GM23338 (cell line): ENCODE data around the gene PTCH2. TPM values are rescaled to one million over a fixed set of nuclear protein-coding genes. Genes with fewer than 3 reads are reported as not detected.
"Not testable (repeated sequence)": the region's sequence is repeated elsewhere in the genome, so short reads cannot be mapped to it uniquely, and the experiment has no call there.

Experiments used
- ATAC-seq: fragments of 200-7000 bp; cut with Tn5 transposase; 3 replicates; pipeline ENCODE4 v1.9.1; 2020
- DNase-seq: peaks from one replicate; pipeline ENCODE4 v3.0.0-alpha.2; 2015; ENCODE audit warnings: low spot score
- H2AFZ ChIP-seq: fragments of 200-600 bp; sonication (generic); 2 replicates; pipeline ENCODE4 v1.8.0; 2016; ENCODE audit warnings: antibody characterized with exemption, mild to moderate bottlenecking, moderate library complexity
- H3F3A ChIP-seq: fragments of 200-600 bp; sonication (generic); replicated peaks from 2 replicates; pipeline ENCODE4 v1.8.0; 2017; ENCODE audit warnings: antibody characterized with exemption, mixed run types, low read depth
- H3K27ac ChIP-seq: fragments of 200-600 bp; sonication (generic); 2 replicates; pipeline ENCODE4 v1.6.1; 2016; ENCODE audit warnings: low read depth
- H3K27me3 ChIP-seq: fragments of 200-600 bp; sonication (generic); 2 replicates; pipeline ENCODE4 v1.8.0; 2016; ENCODE audit warnings: mild to moderate bottlenecking, mixed run types, moderate library complexity; ENCODE audit not compliant: insufficient read depth
- H3K36me3 ChIP-seq: fragments of 200-600 bp; sonication (generic); 2 replicates; pipeline ENCODE4 v1.8.0; 2016; ENCODE audit warnings: mild to moderate bottlenecking; ENCODE audit not compliant: insufficient read depth
- H3K4me1 ChIP-seq: fragments of 200-600 bp; sonication (generic); 2 replicates; pipeline ENCODE4 v1.8.0; 2016; ENCODE audit warnings: mild to moderate bottlenecking, moderate library complexity; ENCODE audit not compliant: insufficient read depth
- H3K4me2 ChIP-seq: fragments of 200-600 bp; sonication (generic); 2 replicates; pipeline ENCODE4 v1.7.1; 2017; ENCODE audit warnings: mixed run types
- H3K4me3 ChIP-seq: fragments of 200-600 bp; sonication (generic); 2 replicates; pipeline ENCODE4 v1.6.1; 2016; ENCODE audit warnings: mixed run types
- H3K79me2 ChIP-seq: fragments of 200-600 bp; sonication (generic); replicated peaks from 2 replicates; pipeline ENCODE4 v1.8.0; 2017; ENCODE audit warnings: mild to moderate bottlenecking; ENCODE audit not compliant: insufficient read depth
- H3K9me2 ChIP-seq: fragments of 200-600 bp; sonication (generic); 2 replicates; pipeline ENCODE4 v1.8.0; 2017; ENCODE audit not compliant: insufficient read depth
- H4K20me1 ChIP-seq: fragments of 200-600 bp; sonication (generic); replicated peaks from 2 replicates; pipeline ENCODE4 v1.8.0; 2017; ENCODE audit warnings: mild to moderate bottlenecking; ENCODE audit not compliant: insufficient read depth
- H3K27ac Mint-ChIP-seq: 2 replicates; pipeline ENCODE4 v1.8.0; 2020; ENCODE audit warnings: inconsistent platforms, mild to moderate bottlenecking, moderate library complexity, mixed read lengths
- H3K27me3 Mint-ChIP-seq: 3 replicates; pipeline ENCODE4 v1.8.0; 2022; ENCODE audit warnings: low read depth, mild to moderate bottlenecking, moderate library complexity, mixed read lengths, inconsistent platforms; ENCODE audit not compliant: insufficient read depth, poor library complexity
- H3K36me3 Mint-ChIP-seq: 3 replicates; pipeline ENCODE4 v1.8.0; 2021; ENCODE audit warnings: low read depth, mild to moderate bottlenecking, inconsistent platforms, moderate library complexity, mixed read lengths
- H3K4me1 Mint-ChIP-seq: 3 replicates; pipeline ENCODE4 v1.8.0; 2020; ENCODE audit warnings: mild to moderate bottlenecking, inconsistent platforms, mixed read lengths
- H3K4me3 Mint-ChIP-seq: 3 replicates; pipeline ENCODE4 v1.8.0; 2021; ENCODE audit warnings: moderate library complexity, mild to moderate bottlenecking, inconsistent platforms, mixed read lengths
- H3K9me3 Mint-ChIP-seq: 3 replicates; pipeline ENCODE4 v1.8.0; 2020; ENCODE audit warnings: moderate library complexity, mild to moderate bottlenecking, inconsistent platforms, mixed read lengths
- CREB1 ChIP-seq: fragments of 250-450 bp; sonication (Bioruptor Pico); IDR thresholded peaks from 2 replicates; pipeline ENCODE4 v1.5.0; 2020; ENCODE audit warnings: low read depth, mild to moderate bottlenecking, moderate library complexity
- EZH2phosphoT487 ChIP-seq: fragments of 200-600 bp; sonication (generic); IDR thresholded peaks from one replicate; pipeline ENCODE4 v1.8.1; 2018; ENCODE audit warnings: antibody characterized with exemption; ENCODE audit not compliant: unreplicated experiment
- POLR2AphosphoS5 ChIP-seq: IDR thresholded peaks from 2 replicates; pipeline ENCODE4 v1.6.1; 2016; ENCODE audit warnings: antibody characterized with exemption, low read depth
- STAT1 ChIP-seq: IDR thresholded peaks from one replicate; pipeline ENCODE4 v1.6.1; 2016; ENCODE audit warnings: antibody characterized with exemption; ENCODE audit not compliant: unreplicated experiment
- ZNF114 ChIP-seq: fragments of 250-450 bp; sonication (Bioruptor Pico); IDR thresholded peaks from 2 replicates; pipeline ENCODE4 v1.5.0; 2020; ENCODE audit warnings: mild to moderate bottlenecking, moderate library complexity
- polyA plus RNA-seq: library from polyadenylated mRNA; unstranded; fragments of >200 nt; fragmentation: Nextera tagmentation; extraction: Ambion mirVana; gene quantifications from 2 replicates; pipeline ENCODE4 v1.2.1, GENCODE V29; 2016
- total RNA-seq: library from RNA; depleted of rRNA; stranded (reverse); fragments of >200 nt; shearing (Covaris generic); gene quantifications from 2 replicates; pipeline ENCODE4 v1.2.3, GENCODE V29; 2014
- TF ChIP-seq, protein P1 (sequence below), 2 experiments: fragments of 200-600 bp in 1 of 2; sonication (generic) in 1 of 2; conservative IDR thresholded peaks; 2 replicates each; pipeline versions ENCODE4 v1.5.1 to v1.6.1; 2016 to 2017; ENCODE audit warnings: antibody characterized with exemption in 2 of 2, low read depth in 2 of 2, mild to moderate bottlenecking in 2 of 2, moderate library complexity in 1 of 2
- TF ChIP-seq, protein P2 (sequence below): IDR thresholded peaks from 2 replicates; pipeline ENCODE4 v1.6.1; 2016; ENCODE audit warnings: antibody characterized with exemption
- TF ChIP-seq, protein P3 (sequence below): IDR thresholded peaks from one replicate; pipeline ENCODE4 v1.6.1; 2018; ENCODE audit warnings: antibody characterized with exemption; ENCODE audit not compliant: unreplicated experiment

The PTCH2 gene
- total and polyA plus RNA-seq, 2 experiments from 2014 or later: 0.63 to 0.74 TPM

DNA sequence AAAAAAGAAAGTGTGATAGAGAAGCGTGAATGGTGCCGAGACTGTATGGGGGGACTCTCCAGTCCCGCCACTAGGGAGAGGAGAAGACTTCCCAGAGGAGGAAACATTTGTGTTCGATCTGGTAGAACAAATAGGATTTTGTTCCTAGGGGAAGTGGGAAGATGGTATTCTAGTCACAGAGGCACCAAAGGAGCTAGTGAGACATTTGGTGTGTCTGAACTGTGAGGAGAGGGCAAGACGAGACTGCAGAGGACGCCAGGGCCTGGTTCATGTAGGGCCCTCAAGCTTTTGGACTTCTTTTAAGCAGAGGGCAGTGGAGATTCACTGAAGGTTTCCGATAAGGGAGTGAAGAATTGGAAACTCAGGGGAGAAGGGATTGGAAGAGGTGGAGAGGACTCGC, 31.8 kb downstream of the PTCH2 start (continued):
- TF ChIP-seq ZNF114 (CRISPR knock-in tag) (no peak), STAT1 (no peak)
- TF ChIP-seq, protein P1, sequence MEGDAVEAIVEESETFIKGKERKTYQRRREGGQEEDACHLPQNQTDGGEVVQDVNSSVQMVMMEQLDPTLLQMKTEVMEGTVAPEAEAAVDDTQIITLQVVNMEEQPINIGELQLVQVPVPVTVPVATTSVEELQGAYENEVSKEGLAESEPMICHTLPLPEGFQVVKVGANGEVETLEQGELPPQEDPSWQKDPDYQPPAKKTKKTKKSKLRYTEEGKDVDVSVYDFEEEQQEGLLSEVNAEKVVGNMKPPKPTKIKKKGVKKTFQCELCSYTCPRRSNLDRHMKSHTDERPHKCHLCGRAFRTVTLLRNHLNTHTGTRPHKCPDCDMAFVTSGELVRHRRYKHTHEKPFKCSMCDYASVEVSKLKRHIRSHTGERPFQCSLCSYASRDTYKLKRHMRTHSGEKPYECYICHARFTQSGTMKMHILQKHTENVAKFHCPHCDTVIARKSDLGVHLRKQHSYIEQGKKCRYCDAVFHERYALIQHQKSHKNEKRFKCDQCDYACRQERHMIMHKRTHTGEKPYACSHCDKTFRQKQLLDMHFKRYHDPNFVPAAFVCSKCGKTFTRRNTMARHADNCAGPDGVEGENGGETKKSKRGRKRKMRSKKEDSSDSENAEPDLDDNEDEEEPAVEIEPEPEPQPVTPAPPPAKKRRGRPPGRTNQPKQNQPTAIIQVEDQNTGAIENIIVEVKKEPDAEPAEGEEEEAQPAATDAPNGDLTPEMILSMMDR (conservative IDR thresholded peaks at IDR 0.05; ENCODE audit: low read depth in 2 of 2): no peak

DNA sequence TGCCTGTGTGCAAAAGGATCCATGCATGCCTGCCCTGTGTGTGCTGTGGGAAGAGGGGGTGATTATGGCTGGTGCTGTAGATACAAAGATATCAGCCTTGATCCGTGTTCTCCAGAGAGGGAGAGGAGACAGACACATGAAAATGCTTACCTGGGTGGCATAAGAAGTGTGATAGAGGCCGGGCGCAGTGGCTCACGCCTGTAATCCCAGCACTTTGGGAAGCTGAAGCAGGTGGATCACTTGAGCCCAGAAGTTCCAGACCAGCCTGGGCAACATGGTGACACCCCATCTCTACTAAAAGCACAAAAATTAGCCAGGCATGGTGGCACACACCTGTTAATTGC, 32.3 kb downstream of the PTCH2 start:
- not testable (repeated sequence) for DNase-seq, H3K4me2 ChIP-seq, H3K4me3 Mint-ChIP-seq, H4K20me1 ChIP-seq, H3K9me2 ChIP-seq, ATAC-seq, H2AFZ ChIP-seq, H3K79me2 ChIP-seq, H3K27ac Mint-ChIP-seq, H3K4me3 ChIP-seq, H3K9me3 Mint-ChIP-seq, H3K36me3 ChIP-seq, H3K27ac ChIP-seq
- Mint-ChIP-seq H3K4me1 (peaks cover 44% of the 10 kb centered on the region), H3K27me3 (peaks cover 27% of the 10 kb centered on the region), H3K36me3 (peaks cover 11% of the 10 kb centered on the region)
- peaks cover 14% of the 10 kb centered on the region for H3F3A ChIP-seq
- peaks cover 39% of the 10 kb centered on the region for H3K4me1 ChIP-seq
- H3K27me3 ChIP-seq: peaks cover 11% of the 10 kb centered on the region

DNA sequence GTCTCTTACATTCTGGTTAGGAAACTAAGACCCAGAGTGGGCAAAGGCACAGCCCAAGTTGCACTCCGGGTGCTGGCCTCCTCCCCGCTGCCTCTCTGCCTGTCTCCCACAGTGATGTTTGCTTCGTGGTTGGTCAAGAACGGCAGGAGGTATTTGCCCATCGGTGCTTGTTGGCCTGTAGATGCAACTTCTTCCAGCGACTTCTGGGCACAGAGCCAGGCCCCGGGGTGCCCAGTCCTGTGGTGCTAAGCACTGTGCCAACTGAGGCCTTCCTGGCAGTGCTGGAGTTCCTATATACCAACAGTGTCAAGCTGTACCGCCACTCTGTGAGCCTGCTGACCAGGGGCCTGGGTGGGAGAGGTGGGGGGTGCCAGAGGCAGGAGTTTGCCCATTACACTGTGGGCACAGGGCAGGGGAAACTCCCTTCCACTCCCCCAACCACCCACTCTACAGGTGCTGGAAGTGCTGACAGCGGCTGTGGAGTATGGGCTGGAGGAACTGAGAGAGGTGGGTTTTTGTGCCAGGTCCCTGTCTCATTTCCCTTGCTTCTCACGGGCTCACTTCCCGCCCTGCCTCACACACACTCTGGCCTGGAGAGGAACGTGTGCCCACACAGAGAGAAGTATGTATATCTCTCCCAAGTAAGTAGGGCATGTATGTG, 32.8 kb downstream of the PTCH2 start:
- Mint-ChIP-seq H3K36me3 (peaks cover 15% of the 10 kb centered on the region), H3K9me3 (peaks cover 4% of the 10 kb centered on the region; the same call in 2 of the 3 replicates), H3K27ac (no peak overlapping the region), H3K27me3 (peaks cover 27% of the 10 kb centered on the region), H3K4me3 (no peak overlapping the region), H3K4me1 (peaks cover 43% of the 10 kb centered on the region)
- H3K4me2 ChIP-seq: no peak overlapping the region
- H2AFZ ChIP-seq: no peak overlapping the region
- H3K27ac ChIP-seq: no peak overlapping the region
- no peaks in the 10 kb centered on the region for H4K20me1 ChIP-seq
- H3K4me3 ChIP-seq: no peak overlapping the region
- H3K4me1 ChIP-seq: peaks cover 37% of the 10 kb centered on the region
- no peaks in the 10 kb centered on the region; the same call in 1 of the 2 replicates for H3K36me3 ChIP-seq
- ATAC-seq: no peak
- H3K27me3 ChIP-seq: peaks cover 11% of the 10 kb centered on the region
- DNase-seq: no peak
- no peaks in the 10 kb centered on the region for H3K9me2 ChIP-seq
- peaks cover 11% of the 10 kb centered on the region for H3F3A ChIP-seq
- H3K79me2 ChIP-seq: no peaks in the 10 kb centered on the region
- no peak for TF ChIP-seq ZNF114 (CRISPR knock-in tag)
- TF ChIP-seq STAT1: no peak
- no peak for TF ChIP-seq POLR2AphosphoS5
- TF ChIP-seq, protein P2, sequence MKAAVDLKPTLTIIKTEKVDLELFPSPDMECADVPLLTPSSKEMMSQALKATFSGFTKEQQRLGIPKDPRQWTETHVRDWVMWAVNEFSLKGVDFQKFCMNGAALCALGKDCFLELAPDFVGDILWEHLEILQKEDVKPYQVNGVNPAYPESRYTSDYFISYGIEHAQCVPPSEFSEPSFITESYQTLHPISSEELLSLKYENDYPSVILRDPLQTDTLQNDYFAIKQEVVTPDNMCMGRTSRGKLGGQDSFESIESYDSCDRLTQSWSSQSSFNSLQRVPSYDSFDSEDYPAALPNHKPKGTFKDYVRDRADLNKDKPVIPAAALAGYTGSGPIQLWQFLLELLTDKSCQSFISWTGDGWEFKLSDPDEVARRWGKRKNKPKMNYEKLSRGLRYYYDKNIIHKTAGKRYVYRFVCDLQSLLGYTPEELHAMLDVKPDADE: no peak
- TF ChIP-seq, protein P3, sequence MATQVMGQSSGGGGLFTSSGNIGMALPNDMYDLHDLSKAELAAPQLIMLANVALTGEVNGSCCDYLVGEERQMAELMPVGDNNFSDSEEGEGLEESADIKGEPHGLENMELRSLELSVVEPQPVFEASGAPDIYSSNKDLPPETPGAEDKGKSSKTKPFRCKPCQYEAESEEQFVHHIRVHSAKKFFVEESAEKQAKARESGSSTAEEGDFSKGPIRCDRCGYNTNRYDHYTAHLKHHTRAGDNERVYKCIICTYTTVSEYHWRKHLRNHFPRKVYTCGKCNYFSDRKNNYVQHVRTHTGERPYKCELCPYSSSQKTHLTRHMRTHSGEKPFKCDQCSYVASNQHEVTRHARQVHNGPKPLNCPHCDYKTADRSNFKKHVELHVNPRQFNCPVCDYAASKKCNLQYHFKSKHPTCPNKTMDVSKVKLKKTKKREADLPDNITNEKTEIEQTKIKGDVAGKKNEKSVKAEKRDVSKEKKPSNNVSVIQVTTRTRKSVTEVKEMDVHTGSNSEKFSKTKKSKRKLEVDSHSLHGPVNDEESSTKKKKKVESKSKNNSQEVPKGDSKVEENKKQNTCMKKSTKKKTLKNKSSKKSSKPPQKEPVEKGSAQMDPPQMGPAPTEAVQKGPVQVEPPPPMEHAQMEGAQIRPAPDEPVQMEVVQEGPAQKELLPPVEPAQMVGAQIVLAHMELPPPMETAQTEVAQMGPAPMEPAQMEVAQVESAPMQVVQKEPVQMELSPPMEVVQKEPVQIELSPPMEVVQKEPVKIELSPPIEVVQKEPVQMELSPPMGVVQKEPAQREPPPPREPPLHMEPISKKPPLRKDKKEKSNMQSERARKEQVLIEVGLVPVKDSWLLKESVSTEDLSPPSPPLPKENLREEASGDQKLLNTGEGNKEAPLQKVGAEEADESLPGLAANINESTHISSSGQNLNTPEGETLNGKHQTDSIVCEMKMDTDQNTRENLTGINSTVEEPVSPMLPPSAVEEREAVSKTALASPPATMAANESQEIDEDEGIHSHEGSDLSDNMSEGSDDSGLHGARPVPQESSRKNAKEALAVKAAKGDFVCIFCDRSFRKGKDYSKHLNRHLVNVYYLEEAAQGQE: no peak
- no peak for TF ChIP-seq EZH2phosphoT487
- TF ChIP-seq CREB1 (CRISPR knock-in tag): no peak
